Measurements from ENCODE around the gene CMKLR1.

Gene CMKLR1

GRCh38 chr12:108306506-108306905 is 32.6 kb downstream of the CMKLR1 start:
- Histone ChIP-seq H3K27ac (replicated peaks) (no peak overlapping the region), H3K27me3 (ENCODE audit: insufficient read depth, poor library complexity, severe bottlenecking) (no peaks in the 10 kb centered on the region), H3K4me3 (replicated peaks; ENCODE audit: insufficient read depth, low read length) (no peak overlapping the region)
- no peak for TF ChIP-seq POLR2AphosphoS5 (IDR thresholded peaks at IDR 0.05; ENCODE audit: low read depth)
- TF ChIP-seq, protein P1, sequence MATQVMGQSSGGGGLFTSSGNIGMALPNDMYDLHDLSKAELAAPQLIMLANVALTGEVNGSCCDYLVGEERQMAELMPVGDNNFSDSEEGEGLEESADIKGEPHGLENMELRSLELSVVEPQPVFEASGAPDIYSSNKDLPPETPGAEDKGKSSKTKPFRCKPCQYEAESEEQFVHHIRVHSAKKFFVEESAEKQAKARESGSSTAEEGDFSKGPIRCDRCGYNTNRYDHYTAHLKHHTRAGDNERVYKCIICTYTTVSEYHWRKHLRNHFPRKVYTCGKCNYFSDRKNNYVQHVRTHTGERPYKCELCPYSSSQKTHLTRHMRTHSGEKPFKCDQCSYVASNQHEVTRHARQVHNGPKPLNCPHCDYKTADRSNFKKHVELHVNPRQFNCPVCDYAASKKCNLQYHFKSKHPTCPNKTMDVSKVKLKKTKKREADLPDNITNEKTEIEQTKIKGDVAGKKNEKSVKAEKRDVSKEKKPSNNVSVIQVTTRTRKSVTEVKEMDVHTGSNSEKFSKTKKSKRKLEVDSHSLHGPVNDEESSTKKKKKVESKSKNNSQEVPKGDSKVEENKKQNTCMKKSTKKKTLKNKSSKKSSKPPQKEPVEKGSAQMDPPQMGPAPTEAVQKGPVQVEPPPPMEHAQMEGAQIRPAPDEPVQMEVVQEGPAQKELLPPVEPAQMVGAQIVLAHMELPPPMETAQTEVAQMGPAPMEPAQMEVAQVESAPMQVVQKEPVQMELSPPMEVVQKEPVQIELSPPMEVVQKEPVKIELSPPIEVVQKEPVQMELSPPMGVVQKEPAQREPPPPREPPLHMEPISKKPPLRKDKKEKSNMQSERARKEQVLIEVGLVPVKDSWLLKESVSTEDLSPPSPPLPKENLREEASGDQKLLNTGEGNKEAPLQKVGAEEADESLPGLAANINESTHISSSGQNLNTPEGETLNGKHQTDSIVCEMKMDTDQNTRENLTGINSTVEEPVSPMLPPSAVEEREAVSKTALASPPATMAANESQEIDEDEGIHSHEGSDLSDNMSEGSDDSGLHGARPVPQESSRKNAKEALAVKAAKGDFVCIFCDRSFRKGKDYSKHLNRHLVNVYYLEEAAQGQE (IDR thresholded peaks at IDR 0.05; ENCODE audit: insufficient replicate concordance, low read depth): no peak
- TF ChIP-seq, protein P2, sequence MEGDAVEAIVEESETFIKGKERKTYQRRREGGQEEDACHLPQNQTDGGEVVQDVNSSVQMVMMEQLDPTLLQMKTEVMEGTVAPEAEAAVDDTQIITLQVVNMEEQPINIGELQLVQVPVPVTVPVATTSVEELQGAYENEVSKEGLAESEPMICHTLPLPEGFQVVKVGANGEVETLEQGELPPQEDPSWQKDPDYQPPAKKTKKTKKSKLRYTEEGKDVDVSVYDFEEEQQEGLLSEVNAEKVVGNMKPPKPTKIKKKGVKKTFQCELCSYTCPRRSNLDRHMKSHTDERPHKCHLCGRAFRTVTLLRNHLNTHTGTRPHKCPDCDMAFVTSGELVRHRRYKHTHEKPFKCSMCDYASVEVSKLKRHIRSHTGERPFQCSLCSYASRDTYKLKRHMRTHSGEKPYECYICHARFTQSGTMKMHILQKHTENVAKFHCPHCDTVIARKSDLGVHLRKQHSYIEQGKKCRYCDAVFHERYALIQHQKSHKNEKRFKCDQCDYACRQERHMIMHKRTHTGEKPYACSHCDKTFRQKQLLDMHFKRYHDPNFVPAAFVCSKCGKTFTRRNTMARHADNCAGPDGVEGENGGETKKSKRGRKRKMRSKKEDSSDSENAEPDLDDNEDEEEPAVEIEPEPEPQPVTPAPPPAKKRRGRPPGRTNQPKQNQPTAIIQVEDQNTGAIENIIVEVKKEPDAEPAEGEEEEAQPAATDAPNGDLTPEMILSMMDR (IDR thresholded peaks at IDR 0.05; ENCODE audit: insufficient read depth, low read length): no peak
- TF ChIP-seq SPI1 (IDR thresholded peaks at IDR 0.05; ENCODE audit: borderline replicate concordance, low read depth): no peak
- TF ChIP-seq GABPA (IDR thresholded peaks at IDR 0.05; ENCODE audit: low read depth): no peak
- no peak for DNase-seq (ENCODE audit: low read depth in 1 of 2, low spot score in 1 of 2)

DNA sequence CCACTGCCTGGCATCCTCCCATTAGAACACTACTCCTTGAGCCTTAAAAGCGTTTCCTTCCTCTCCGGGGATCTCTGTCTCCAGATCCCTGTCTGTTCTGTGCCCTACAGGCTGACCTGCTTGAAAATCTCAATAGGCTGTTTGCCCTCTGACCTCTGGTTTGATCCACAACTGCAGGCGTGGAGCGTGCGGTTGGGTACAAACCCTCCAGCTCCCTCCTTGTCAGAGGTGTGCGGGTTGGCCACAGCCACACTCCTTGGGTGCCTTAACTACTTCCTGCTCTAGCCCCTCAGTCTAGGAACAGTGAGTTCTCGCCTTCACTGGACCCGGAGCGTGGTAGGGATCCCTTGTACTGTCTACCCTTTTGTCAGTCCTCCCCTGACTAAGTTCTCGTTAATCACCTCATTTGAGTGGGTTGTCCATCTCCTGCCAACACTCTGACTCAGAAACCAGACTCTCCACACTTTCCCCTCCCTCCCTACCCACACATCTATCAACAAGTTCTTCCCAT is 33.1 kb downstream of the CMKLR1 start:
- TF ChIP-seq POLR2AphosphoS5 (IDR thresholded peaks at IDR 0.05; ENCODE audit: low read depth) (no peak), SPI1 (IDR thresholded peaks at IDR 0.05; ENCODE audit: borderline replicate concordance, low read depth) (no peak), GABPA (IDR thresholded peaks at IDR 0.05; ENCODE audit: low read depth) (no peak)
- TF ChIP-seq, protein P1 (IDR thresholded peaks at IDR 0.05; ENCODE audit: insufficient replicate concordance, low read depth): no peak
- TF ChIP-seq, protein P2 (IDR thresholded peaks at IDR 0.05; ENCODE audit: insufficient read depth, low read length): no peak
- DNase-seq (ENCODE audit: low read depth in 1 of 2, low spot score in 1 of 2): no peak
- no peak overlapping the region for H3K27ac ChIP-seq (replicated peaks)
- H3K4me3 ChIP-seq (replicated peaks; ENCODE audit: insufficient read depth, low read length): no peak overlapping the region
- no peaks in the 10 kb centered on the region for H3K27me3 ChIP-seq (ENCODE audit: insufficient read depth, poor library complexity, severe bottlenecking)

- H3K27me3 ChIP-seq (ENCODE audit: insufficient read depth, poor library complexity, severe bottlenecking): no peaks in the 10 kb centered on the region
- H3K4me3 ChIP-seq (replicated peaks; ENCODE audit: insufficient read depth, low read length): no peak overlapping the region
Measured at GRCh38 chr12:108305520-108305919, 33.6 kb downstream of the CMKLR1 start.

More at GRCh38 chr12:108305520-108305919, 33.6 kb downstream of the CMKLR1 start:
- TF ChIP-seq POLR2AphosphoS5 (IDR thresholded peaks at IDR 0.05; ENCODE audit: low read depth) (no peak), GABPA (IDR thresholded peaks at IDR 0.05; ENCODE audit: low read depth) (no peak), SPI1 (IDR thresholded peaks at IDR 0.05; ENCODE audit: borderline replicate concordance, low read depth) (no peak)
- TF ChIP-seq, protein P1 (IDR thresholded peaks at IDR 0.05; ENCODE audit: insufficient replicate concordance, low read depth): no peak
- TF ChIP-seq, protein P2 (IDR thresholded peaks at IDR 0.05; ENCODE audit: insufficient read depth, low read length): no peak
- no peak overlapping the region for H3K27ac ChIP-seq (replicated peaks)
- DNase-seq (ENCODE audit: low read depth in 1 of 2, low spot score in 1 of 2): no peak
